Measurements from ENCODE around the gene CRNN.

Gene CRNN

GRCh38 chr1:152413909-152414308 is at the start of gene CRNN:
CRNN (minus strand) TSS chr1:152414263; CDS start chr1:152412233, 2,030 bp downstream.
- in situ Hi-C loops (cut with MboI; ENCODE audit: low sequenced_read_pairs) = no loop called here

DNA sequence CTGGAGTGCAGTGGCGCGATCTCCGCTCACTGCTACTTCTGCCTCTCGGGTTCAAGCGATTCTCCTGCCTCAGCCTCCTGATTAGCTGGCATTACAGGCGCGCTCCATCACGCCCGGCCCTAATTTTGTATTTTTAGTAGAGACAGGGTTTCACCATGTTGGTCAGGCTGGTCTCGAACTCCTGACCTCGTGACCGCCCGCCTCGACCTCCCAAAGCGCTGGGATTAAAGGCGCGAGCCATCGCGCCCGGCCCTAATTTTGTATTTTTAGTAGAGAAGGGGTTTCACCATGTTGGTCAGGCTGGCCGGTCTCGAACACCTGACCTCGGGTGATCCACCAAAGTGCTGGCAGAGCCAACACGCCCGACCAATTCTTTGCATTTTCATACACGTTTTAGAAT is 48.6 kb upstream of the CRNN start:
- in situ Hi-C loops (cut with MboI; ENCODE audit: low sequenced_read_pairs) = loop anchor here (25.0 kb wide), 1 partner anchor 275 kb away; no protein-coding TSS in a partner anchor

- in situ Hi-C loops (cut with MboI; ENCODE audit: low sequenced_read_pairs) = loop anchor here (25.0 kb wide), 1 partner anchor 274 kb away; no protein-coding TSS in a partner anchor
Measured at GRCh38 chr1:152461544-152461943, 47.5 kb upstream of the CRNN start.

- in situ Hi-C loops (cut with MboI; ENCODE audit: low sequenced_read_pairs) = loop anchor here (25.0 kb wide), 1 partner anchor 273 kb away; no protein-coding TSS in a partner anchor
Measured at GRCh38 chr1:152460529-152460899, 46.5 kb upstream of the CRNN start.

- in situ Hi-C loops (cut with MboI; ENCODE audit: low sequenced_read_pairs) = loop anchor here (25.0 kb wide), 1 partner anchor 273 kb away; no protein-coding TSS in a partner anchor
Measured at GRCh38 chr1:152459596-152460528, 45.8 kb upstream of the CRNN start.

DNA sequence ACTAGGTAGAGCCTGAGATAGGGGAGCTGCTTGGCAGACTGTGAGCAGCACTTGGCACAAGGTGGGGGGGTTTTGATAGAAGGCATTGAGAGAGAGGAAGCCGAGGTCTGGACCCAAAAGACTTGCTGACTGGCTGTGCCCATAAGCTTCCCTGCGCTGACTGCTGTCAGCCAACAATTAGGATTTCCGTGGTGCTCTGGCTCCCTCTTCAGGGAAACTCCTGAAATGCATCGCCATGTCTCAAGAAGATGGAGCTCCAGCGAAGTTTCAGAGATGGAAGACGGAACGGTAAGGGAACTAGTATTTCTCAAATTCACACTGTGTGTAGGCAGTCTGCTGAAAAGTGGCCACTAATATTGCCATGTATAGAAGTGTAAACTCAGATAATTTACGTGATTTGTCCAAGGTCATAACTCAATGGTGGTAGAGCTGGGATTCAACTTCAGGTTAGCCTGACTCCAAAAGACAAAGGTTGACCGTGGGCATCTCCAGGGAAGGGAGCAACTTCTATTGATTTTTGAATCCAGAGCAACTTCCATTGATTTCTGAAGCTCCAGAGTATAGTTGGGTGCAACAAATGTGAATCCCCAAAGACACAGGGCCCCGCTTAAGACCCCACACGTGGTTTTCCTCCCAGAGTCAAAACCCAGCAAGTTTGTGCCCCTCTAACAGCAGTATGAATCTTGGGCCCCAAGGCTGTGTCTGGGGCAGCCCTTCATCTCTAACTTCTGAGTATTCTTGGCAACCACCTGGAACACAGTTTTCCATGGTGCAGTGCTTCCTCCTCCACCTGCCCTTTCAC is 44.5 kb upstream of the CRNN start:
- in situ Hi-C loops (cut with MboI; ENCODE audit: low sequenced_read_pairs) = loop anchor here (25.0 kb wide), 1 partner anchor 271 kb away; no protein-coding TSS in a partner anchor

DNA sequence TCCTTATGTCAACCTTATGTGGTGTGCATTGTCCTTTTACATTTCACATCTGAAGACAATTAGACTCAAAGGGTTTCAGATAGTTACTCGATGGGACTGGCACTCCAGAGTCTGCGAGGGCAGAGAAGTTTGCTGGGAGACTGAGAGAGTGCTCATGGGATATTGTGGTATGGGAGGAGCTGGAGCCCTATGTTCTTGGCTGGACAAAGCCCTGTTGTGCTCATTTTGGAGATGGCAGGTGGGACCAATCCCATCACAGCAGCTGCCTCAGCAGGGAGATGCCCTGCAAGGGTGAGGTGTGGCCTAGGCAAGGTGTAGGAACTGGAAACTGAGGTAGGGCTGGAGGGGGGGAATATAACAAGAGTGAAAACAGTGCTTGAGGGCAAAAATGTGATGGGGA is 43.5 kb upstream of the CRNN start:
- in situ Hi-C loops (cut with MboI; ENCODE audit: low sequenced_read_pairs) = loop anchor here (25.0 kb wide), 1 partner anchor 270 kb away; no protein-coding TSS in a partner anchor

DNA sequence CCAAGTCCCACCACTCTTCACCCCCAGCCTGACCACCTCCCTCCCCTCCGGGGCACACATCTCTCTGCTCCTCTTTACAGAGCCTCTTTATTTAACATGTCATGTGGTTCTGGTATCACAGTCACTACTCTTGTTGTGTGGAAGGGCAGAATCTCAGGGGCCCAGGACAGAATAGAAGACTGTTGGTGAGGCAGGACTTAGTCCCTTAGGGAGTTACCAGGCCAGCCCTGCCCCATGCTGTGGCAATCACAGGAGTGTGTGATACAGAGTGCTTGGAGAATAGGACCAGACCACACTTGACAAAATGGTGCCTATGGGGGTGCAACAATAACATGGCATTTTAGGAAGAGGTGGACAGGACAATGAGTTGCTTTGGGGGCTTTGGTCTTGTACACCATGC is 43.0 kb upstream of the CRNN start:
- in situ Hi-C loops (cut with MboI; ENCODE audit: low sequenced_read_pairs) = loop anchor here (25.0 kb wide), 1 partner anchor 270 kb away; no protein-coding TSS in a partner anchor

- in situ Hi-C loops (cut with MboI; ENCODE audit: low sequenced_read_pairs) = loop anchor here (25.0 kb wide), 1 partner anchor 264 kb away; no protein-coding TSS in a partner anchor
Measured at GRCh38 chr1:152451254-152451653, 37.2 kb upstream of the CRNN start.

DNA sequence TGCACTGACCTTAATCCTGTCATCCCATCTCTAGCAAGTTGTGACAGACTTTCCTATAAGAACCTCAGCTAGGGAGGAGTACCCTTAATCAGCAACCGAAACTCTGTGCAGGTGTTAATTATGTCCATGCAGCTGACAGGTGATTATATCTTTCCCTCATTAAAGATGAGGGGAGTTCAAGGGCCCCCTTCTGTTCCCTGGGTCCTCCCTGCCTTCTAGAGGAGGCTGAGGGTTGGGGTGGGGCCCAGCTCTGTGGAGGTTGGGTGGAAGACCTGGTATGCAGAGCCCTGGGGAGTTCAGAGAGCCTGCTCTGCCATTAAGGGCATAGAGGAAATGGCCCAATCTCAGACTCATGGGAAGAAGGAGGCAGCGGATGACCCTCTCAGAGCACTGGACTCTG is 35.6 kb upstream of the CRNN start:
- in situ Hi-C loops (cut with MboI; ENCODE audit: low sequenced_read_pairs) = loop anchor here (25.0 kb wide), 1 partner anchor 262 kb away; no protein-coding TSS in a partner anchor

GRCh38 chr1:152448496-152448895 is 34.4 kb upstream of the CRNN start:
- in situ Hi-C loops (cut with MboI; ENCODE audit: low sequenced_read_pairs) = no loop called here

DNA sequence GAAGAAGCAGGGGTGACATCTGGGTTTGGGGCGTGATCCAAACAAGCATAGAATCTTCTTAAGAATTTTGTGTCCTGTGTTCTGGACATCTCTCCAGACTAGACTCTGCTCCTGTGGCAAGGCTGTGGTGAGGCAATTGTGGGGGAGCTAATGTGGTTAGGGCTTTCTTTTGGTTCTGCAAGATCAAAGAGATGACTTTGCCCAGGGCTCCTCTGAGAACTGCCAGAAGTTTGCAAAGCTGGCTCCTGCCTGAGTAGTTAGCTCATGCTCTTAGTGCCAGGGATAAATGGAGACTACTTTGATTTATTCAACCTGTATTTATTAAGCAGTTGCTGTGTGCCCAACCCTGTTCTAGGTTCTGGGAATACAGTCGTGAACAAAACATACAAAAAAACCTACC is 34.0 kb upstream of the CRNN start:
- in situ Hi-C loops (cut with MboI; ENCODE audit: low sequenced_read_pairs) = no loop called here

- in situ Hi-C loops (cut with MboI; ENCODE audit: low sequenced_read_pairs) = no loop called here
Measured at GRCh38 chr1:152447484-152447883, 33.4 kb upstream of the CRNN start.

- in situ Hi-C loops (cut with MboI; ENCODE audit: low sequenced_read_pairs) = no loop called here
Measured at GRCh38 chr1:152444045-152444444, 30.0 kb upstream of the CRNN start.

DNA sequence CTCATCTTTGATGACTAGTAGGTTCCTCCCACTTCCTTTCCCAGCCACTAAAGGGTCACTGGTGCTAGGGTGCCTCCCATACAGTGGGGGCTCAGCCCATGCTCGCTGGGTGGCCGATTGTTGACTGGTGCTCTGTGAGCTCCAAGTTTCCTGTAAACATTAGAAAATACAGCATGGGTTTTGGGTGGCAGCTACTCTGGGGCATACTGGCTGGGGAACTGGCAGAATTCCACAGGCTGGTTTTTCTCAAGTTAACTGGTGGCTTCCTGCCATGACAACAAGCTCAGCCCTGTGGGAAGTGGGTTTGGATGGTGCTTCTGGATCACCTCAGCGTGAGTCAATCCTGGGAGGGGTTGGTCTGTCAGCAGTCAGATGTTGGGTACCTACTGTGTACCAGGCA is 28.7 kb upstream of the CRNN start:
- in situ Hi-C loops (cut with MboI; ENCODE audit: low sequenced_read_pairs) = no loop called here

DNA sequence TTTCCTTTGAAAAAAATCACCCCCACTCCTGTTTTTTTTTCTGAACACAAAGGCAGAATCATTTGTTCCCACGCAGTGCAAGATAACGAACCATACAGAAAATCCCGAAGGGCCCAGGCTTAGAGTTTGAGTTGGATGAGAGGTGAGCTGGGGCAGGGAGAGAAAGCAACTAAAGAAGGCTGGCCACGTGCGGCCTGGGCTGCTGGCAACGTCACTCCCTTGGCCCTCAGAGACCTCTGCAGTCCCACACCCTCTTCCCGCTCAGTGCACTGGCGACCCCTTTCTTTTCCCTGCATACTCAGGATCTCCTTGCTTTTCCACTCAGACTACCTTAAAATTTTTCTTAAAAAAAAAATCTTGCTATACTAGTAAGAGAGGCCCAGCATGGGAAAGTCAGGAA is 28.2 kb upstream of the CRNN start:
- in situ Hi-C loops (cut with MboI; ENCODE audit: low sequenced_read_pairs) = no loop called here

- in situ Hi-C loops (cut with MboI; ENCODE audit: low sequenced_read_pairs) = no loop called here
Measured at GRCh38 chr1:152441756-152442155, 27.7 kb upstream of the CRNN start.

- in situ Hi-C loops (cut with MboI; ENCODE audit: low sequenced_read_pairs) = no loop called here
Measured at GRCh38 chr1:152440635-152441471, 26.8 kb upstream of the CRNN start.

DNA sequence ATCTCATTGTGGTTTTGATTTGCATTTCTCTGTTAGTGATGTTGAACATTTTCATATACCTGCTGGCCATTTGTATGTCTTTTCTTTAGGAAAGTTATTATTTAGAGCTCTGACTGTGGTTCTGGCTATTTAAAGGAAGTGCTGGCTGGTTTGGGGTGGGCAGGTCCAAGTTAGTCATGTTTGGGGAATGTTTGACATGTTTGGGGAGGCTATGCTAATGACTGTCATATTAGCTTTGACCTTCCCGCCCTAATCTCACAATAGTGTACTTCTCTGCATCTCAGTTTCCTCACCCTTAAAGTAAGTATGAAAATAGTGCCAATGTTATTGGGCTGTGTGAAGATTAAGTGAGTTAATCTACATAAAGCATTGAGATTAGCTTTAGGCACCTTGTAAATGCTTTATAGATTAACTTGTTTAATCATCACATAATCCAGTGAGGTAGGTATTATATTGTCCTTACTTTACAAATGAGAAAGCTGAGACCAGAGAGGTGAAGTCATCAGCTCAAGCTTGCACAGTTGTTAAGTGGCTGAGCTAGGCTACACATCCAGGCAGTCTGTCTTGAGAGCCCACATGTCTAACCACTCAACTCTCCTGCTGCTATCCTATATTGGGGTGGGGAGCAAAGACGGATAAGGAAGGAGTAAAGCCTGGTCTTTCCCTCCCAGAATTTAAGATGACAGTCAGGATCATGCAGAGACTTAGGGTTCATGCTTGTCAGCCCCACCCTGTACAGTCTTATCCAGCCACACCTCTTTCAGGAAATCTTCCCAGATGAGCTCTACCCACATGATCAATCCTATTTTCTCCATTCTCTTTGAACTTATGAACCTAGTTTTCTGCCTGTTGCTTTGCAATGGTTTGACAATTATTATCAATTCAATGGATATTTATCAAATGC is 22.8 kb upstream of the CRNN start:
- in situ Hi-C loops (cut with MboI; ENCODE audit: low sequenced_read_pairs) = no loop called here

Measured in HL-60/S4 treated with phorbol 12-myristate 13-acetate at 8.2 ng/mL for 4 days and 3 days (cell line).